CD4-positive, alpha-beta T cell treated with Interleukin-10 for 1 hour (primary cell): Measurements from ENCODE around the gene DOCK1.
"Not testable (repeated sequence)": the region's sequence is repeated elsewhere in the genome, so short reads cannot be mapped to it uniquely, and the experiment has no call there.

Experiments
- DNase-seq: peaks from one replicate; pipeline ENCODE4 v3.0.0-alpha.2; 2020

The DOCK1 gene

DNA sequence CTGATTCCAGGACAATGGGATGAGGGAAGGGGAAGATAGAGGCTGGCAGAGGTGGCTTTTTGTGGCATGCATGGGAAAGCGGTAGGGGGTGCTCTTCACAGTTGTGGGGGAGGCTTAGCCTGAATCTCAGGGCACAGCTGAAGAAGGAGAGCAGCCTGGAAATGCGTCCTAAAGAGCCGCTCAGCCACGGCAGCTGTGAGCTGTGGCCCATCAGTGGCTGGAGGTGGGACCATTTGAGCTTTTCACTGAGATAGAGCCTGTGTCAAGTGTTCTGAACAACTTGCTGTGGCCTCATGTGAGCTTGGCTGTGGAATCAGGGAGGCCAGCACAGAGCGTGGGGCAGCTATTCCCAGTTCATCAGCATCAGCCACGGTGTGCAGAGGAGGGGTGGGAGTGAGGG lies 391.5 kb downstream of the DOCK1 start:
- no peak for DNase-seq

DNA sequence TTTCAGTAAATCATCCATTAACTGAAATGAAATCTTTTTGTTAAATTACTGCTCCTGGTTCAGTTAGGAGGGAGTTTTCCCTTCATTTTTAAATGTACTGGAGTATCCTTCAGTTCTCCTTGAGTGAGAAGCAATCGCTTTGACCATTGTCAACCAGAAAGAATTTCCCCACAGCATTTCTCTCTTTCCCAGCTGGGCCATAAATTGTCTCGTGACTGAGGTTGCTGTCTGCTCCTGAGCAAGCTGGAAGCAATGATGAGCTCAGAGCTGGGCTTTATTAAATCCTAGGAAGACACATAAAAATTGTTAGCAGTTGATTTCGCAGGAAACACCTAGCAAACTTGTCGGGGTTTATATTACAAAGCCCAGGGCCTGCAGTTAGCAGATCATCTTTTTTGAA lies 393.2 kb downstream of the DOCK1 start:
- DNase-seq: no peak

DNA sequence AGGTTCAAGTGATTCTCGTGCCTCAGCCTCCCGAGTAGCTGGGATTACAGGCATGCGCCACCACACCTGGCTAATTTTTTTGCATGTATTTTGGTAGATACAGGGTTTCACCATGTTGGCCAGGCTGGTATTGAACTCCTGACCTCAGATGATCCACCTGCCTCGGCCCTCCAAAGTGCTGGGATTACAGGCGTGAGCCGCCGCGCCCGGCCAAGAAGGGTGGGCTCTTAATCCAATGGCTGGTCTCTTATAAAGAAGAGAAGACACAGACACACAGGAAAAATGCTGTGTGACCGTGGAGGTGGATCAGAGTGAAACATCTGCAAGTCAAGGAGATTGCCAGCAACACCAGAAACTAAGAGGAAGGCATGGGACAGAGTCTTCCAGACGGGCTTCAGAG lies 394.0 kb downstream of the DOCK1 start:
- DNase-seq: not testable (repeated sequence)

DNA sequence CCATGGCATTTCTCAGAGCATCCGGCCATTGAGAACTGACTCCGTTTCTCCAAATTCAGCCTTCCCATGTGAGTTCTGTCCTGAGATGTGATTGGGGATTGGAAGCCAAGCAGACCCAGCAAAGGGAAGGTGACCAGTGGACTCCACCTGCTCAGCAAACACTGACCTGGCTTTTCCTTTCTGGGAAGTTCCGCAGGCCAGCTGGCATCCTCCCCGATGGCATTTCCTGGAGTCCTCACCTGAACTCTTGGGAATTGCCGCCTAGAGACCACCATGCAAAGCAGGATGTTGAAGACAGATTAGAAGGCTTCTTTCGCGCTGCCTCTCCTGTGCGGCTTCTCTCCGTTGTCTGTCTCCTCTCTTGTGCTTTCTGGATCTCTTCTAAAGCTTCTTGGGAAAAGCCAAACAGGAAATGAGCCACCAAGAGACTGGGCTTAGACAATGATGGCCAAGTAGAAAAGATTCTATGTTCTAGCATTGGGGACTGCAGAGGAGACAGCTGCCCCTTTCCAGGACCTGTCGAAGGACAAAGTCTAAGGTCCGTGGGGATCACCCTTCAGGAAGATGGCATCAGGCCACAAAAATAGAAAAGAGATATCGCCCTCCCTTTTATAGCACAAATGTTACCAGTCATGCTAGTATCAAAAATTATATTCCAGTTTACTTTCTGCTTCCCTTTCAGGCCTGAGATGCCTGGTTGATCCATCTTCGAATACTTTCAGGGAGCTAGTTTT lies 394.9 kb downstream of the DOCK1 start:
- DNase-seq: no peak

DNA sequence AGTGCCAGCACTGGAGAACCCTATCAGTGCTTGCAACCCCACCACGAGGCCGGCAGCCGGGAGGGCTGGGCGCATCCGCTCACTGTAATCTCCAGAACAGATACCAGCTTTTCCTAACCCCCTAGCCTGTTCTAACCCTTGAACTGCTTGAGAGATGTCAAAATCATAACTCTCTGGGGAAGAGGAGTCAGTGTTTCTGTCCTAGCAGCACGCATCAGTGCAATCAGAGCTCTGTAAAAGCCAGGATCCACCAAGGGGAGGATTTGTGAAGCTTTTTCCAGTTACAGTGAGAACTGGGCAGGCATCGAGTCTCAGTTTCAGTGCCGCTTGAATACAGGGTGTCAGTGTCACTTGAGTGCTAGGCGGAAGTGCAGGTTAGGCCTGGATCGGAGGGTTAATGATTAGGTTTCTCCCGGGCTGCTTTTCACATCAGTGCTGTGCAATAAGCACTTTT lies 395.7 kb downstream of the DOCK1 start:
- DNase-seq: no peak

DNA sequence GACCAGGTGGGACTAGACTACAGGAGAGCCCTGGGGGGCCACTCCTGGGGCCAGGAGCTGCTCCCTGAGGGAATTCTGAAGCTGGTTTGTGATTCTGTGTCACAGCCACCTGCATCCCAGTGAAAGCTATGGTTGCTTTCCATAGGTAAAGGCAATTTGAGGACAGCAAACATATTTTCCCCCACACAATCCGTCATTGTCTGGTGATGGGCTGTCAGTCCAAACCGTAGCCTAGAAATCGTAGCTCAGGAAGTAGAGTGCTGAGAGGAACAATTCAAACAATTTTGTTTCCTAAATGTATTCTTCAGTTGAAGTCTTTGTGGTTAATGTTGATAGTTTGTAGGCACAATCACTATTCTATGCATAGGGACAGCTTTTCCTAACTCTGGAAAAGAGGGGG lies 397.1 kb downstream of the DOCK1 start:
- DNase-seq: no peak

DNA sequence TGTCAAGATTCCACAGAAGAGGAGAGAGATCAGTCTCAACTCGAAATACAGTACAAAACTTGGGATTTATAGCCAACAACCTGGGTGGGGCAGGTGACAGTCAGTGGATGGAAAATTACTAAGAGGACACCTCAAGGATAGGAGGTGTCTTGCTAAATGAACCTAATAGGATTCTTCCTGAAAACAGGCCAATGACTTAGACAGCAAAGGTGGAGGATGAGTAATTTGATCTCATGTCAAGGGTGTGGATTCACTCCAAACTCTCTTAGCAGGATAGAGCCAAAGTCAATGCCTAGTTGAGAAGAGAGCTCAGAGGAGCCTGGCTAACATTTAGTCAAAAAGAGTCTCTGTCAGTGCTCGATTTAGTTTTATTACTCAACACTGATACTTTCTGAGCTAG lies 397.9 kb downstream of the DOCK1 start:
- DNase-seq: no peak

DNA sequence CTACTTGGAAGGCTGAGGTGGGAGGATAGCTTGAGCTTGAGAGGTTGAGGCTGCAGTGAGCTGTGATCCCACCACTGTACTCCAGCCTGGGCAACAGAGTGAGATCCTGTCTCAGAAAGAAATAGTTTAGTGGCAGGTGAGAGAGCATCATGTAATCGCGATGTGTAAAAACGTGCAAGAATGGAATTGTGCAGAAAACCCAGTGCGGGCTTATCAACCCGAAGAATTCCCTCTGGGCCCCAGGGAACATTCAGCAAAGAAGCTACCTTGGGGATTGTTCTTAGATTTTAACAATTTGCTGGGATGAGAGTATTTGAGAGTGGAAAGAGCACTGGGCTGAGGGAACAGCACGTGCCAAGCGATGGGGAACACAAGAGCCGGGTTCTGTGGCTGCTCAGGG lies 398.5 kb downstream of the DOCK1 start:
- DNase-seq: no peak

DNA sequence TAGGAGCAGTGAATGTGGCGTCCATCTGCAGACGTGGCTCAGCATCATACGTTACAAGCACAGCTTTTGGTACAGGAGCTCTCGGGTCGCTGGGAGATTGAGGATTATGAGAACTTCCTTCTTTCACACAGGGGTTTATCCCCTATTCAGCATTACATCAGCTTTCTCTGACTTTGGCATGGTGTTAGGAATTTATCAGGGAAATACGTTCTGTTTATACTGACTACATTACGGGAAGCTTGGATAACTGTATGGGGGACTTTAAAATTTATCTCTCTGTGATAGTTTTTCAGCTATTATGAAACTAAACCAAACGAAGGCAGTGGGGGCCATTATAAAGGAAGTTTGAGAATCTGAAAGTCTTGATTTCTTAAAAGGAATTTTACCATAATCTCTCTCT lies 401.3 kb downstream of the DOCK1 start:
- DNase-seq: no peak

DNA sequence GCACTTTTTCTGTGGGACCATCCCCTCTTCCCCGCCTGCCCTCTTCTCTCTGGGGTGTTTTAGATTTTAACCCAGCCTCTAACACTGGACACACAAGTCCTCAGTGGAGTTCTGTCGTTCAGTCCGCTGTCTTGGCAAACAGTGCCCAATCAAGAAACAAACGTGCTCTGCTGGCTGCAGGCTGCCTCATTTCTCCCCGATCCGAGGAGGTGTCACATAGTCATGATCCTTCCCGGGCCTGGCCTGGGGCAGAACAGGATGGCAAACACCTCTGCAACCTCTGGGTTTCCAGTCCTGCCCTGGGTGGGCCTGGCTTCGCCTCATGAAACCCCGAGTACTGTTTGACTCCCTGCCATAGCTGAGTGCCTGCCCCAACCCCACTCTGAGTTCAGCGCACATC lies 402.1 kb downstream of the DOCK1 start:
- DNase-seq: no peak

DNA sequence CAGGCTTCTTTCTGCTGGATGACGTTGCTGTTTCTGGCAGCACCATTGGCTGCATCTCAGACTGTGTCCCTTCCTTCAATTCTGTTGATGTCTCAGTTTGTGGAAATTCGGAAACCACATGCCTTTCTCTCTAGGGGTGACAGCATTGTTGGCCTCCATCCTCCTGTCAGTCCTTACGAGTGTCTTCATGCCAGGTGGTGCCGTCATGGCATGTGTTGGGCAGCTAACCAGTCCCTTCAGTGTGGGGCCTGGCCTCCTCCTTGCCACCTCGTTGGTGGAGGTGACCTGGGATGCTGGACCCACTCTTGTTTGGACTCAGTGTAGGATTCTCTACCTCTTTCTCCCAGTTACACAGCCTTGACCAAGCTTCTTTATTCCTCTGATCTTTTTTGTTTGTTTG lies 402.8 kb downstream of the DOCK1 start:
- DNase-seq: no peak

DNA sequence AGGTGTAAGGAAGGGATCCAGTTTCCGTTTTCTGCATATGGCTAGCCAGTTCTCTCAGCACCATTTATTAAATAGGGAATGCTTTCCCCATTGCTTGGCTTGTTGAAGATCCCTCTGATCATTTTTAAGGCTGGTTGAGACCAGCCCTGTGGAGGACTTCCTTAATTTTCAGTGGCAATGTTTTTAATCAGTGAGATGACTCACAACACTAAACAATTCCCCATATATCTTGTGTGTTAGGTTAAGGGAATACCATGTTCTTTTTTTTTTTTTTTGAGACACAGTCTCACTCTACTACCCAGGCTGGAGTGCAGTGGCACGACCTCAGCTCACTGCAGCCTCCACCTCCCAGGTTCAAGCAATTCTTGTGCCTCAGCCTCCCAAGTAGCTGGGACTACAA lies 404.4 kb downstream of the DOCK1 start:
- DNase-seq: not testable (repeated sequence)

DNA sequence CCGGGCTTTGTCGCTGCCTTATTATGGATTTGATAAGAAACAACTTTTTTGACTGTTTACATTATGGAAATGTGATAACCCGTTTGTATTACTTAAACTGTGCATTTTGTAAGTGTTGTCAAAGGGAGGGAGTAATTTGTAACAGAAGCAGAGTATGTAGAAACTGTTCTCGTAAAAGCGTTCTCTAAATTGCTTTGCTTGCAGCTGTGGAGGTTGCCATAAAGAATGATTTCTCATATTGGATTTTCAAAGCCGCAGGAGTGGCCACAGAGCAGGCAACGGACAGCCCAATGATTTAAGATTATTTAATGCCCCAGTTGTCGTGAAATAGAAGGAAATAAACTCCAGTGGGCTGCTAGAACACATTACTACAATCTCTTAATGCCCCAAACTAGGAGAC lies 405.2 kb downstream of the DOCK1 start:
- DNase-seq: no peak

DNA sequence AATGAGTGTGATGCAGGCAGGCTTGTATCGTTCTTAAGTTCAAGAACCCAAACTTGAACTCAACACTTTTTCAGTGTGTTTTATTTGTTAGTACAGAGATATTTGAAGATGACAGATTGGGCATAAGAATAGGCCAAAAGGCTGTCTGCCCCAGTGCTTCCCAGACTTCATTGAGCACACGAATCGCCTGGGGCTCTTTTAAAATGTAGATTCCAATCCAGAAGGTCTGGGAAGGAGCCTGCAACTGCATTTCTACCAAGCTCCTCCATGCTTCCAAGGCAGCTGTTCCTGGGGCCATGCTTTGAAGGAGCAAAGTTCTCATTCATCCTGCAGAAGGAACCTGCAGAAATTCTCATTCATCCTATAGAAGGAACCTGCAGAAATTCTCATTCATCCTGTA lies 405.7 kb downstream of the DOCK1 start:
- DNase-seq: no peak

DNA sequence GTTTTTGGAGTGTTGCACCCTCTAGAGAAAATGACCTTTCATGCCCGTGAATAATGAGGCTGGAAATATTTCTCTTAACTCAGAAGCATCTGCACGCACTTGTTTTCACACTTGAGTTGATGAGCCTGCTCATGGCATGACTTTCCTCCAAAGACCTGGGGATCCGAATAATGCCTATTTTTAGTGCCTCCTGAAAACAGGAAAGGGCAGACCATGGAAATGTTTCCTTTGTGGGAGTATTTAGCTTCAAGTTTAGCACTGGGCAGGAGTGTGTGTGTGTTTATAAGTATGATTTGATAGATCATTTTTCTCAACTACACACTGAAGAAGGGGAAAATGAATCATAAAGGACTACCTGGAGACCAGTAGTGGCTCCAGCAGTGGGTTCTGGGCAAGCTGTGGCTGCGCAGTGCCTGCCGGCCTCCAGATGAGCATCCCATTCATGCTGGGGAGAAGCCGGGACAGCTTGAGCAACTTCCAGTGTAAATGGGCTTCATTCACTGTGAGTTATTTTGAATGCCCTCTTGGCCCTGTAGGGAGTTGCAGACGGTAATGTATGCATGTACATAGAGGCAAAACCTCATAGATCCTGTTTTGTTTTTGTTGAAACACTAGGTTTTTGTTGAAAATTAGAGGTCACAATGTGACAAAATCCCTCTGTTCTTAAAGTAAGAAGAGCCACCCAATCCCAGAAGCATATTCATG lies 408.9 kb downstream of the DOCK1 start:
- no peak for DNase-seq

DNA sequence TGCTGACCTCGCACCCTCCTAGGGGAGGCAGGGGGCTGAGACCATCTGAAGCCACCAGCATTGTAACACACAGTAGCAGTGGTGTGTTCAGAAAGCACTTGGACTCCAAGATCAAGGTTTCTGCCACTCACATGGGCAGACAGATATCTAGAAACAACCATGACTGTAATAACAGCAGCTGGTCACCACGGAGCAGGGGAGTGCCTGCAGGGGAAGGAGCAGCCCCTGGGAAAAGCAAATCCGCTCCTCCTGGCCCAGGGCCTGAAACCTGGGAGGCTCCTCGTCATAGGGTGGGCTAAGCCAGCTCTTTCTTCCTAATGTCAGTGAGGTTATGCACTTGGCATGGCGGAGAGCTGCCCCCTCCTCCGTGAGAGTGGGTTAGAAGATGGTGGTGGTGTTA lies 409.6 kb downstream of the DOCK1 start:
- no peak for DNase-seq

DNA sequence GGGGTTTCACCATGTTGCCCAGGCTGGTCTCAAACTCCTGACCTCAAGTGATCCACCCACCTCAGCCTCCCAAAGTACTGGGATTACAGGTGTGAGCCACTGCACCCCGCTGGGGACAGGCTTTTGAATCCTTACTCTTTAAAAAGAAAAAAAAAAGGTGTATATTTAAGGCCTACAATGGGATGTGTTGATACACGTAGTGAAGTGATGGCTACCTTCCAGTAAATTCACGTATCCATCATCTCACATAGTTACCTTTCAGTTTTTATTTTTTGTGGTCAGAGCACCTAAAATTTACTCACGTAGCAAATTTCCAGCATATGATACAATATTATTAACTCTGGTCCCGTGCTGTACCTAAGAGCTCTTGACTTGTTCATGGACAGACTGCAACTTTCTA lies 410.7 kb downstream of the DOCK1 start:
- no peak for DNase-seq

DNA sequence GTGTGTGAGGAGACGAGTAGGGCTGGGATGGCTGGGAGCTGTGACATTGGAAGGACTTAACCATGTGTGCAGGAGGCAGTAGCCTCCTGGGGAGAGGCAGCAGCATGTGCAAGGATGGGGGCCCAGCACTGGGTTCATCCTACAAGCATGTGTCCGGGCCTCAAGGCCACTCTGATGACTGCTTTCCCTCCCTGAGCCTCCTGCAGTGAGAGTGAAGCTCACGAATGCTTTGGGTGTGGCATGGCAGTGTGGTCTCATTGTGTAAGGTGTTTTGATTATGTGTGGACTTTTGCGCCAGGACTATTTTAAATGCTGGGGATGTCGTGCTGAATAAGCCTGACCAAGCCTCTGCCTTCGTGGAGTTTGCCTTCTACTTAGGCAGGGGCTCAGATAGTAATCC lies 413.2 kb downstream of the DOCK1 start:
- DNase-seq: no peak

DNA sequence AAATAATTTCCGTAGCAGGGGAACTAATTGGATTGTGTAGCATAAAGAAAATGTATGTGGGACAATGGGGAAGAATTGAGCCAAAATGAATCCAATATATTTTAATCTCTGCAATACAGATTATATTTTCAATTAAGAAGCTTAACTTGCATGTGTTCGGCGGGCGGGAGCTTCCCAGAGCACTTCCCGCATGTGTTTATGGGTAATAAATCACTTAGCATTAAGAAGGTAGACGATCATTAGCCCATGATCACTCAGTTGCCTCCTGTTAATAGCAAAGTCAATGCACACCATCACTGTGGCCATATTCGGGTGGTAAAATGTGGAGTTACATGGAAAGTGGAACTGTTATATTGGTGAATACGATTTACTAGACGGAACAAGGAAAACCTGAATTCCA lies 414.0 kb downstream of the DOCK1 start:
- DNase-seq: no peak

DNA sequence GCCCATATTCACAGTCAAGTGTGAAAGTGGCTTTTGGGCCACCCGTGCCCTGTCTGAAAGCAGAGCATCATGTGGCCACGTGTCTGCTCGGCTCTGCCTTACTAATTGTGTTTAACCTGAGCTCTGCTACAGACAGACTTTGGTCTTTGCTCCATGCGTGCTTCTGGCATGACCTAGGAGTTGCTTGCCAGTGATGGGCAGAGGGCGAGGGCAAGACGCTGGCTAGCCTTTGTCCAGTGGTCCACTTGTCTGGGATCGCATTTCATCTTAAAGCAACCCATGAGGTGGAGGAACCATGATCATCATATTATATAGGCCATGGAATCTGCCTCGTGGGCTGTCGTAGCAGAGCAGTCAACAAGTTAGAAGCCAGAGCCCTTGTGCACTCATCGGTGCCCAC lies 414.5 kb downstream of the DOCK1 start:
- no peak for DNase-seq

DNA sequence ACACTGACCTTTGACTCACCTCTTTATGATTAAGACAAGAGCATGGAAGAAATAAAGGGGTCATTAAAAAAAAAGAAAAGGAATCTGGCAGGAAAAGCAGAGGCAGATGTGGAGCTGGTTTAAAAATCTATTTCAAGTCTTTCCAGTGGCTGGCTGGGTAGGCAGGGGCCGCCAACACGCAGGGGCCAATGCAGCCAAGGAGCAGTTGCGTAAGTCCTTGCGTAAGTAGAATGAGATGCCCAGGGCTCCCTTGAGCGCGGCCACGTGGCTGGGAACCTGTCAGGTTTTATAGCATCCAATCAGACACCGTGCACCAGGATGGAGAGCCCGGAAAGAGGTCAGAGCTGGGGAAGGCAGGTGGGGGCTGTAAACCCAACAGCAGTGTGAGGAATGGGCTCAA lies 414.9 kb downstream of the DOCK1 start:
- DNase-seq: no peak

DNA sequence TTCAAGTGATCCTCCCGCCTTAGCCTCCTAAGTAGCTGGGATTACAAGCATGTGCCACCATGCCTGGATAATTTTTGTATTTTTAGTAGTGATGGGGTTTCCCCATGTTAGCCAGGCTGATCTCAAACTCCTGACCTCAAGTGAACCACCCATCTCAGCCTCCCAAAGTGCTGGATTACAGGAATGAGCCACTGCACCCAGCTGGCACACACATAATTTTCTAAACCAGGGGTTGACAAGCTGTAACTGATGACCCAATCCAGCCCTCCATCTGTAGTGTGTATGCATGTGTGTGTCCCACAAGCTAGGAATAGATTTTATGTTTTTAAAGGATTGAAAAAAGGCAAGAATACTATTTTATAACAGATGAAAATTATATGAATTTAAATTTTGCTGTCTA lies 417.1 kb downstream of the DOCK1 start:
- DNase-seq: no peak

DNA sequence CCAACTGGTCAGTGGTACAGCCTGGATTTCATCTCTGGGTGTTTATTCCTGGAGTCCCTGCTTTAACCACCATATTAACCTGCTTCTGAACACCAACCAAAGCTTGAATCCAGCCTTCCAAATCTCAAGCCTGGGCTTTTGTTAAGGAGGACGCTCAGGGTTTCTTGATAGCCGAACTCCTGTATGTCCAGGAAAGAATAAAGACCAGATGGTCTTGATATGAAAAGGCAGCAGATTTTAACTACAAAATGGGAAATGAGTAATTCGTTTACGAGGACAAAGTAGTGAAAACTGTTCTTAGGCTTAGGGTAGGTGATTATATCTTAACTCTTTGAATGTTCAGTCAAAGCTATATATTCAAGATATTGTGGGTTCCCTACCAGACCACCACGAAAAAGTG lies 420.3 kb downstream of the DOCK1 start:
- DNase-seq: no peak

DNA sequence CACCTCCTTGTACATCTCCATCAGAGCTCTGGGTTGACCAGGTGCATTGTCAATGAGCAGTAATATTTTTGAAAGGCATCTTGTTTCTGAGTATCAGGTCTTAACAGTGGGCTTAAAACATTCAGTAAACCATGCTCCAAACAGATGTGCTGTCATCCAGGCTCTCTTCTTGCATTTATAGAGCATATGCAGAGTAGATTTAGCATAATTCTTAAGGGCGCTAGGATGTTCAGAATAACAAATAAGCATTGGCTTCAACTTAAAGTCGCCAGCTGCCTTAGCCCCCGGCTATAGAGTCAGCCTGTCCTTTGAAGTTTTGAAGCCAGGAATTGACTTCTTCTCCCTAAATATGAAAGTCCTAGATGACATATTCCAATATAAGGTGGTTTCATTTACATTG lies 421.7 kb downstream of the DOCK1 start:
- DNase-seq: no peak

DNA sequence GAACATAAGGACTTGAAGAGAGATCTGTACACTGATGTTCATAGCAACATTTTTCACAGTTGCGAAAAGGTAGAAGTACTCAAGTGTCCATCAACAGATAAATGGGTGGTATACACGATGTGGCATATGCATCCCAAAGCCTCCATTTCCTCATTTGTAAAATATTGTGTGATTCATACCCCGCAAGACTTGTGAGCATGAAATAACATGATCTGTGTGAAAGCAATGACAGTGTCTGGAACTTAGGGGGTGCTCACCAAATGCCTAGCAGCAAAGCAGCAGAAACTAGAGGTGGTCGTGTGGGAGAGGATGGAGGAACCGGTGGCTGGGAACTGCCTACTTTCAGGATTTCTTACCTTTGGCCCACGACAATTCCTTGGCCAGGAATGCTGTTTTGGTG lies 426.5 kb downstream of the DOCK1 start:
- no peak for DNase-seq
